DOHH2 (cell line): ENCODE results near the gene SUMO4.

Source experiments
- CTCF ChIP-seq: fragments of 200-600 bp; sonication (generic); IDR thresholded peaks from one replicate; pipeline ENCODE4 v1.5.1; 2014; ENCODE audit warnings: antibody characterized with exemption, mild to moderate bottlenecking, low read depth, low read length; ENCODE audit not compliant: poor library complexity, severe bottlenecking
- EZH2phosphoT487 ChIP-seq: fragments of 200-600 bp; sonication (generic); IDR thresholded peaks from 2 replicates; pipeline ENCODE4 v1.6.1; 2017; ENCODE audit warnings: borderline replicate concordance, mild to moderate bottlenecking, antibody characterized with exemption, low read length, moderate library complexity, mixed read lengths

- TF ChIP-seq CTCF (no peak), EZH2phosphoT487 (no peak)
Measured at GRCh38 chr6:149393002-149393679, 6.9 kb upstream of the SUMO4 start.
